ENCODE measurements around the gene RASA4B.
"Not testable (repeated sequence)": the region's sequence is repeated elsewhere in the genome, so short reads cannot be mapped to it uniquely, and the experiment has no call there.

RASA4B gene

DNA sequence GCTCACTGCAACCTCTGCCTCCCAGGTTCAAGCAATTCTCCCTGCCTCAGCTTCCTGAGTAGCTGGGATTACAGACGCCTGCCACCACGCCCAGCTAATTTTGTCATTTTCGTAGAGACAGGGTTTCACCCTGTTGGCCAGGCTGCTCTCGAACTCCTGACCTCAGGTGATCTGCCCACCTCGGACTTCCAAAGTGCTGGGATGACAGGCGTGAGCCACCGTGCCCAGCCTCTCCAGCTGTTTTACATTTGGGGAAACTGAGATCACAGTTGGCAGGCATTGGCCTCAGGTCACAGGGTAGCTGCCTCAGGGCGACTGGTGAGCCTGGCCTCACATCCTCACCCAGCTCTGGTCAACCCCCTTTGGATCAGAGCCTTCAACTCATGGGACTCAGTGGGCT is 7.0 kb downstream of the RASA4B start:
- not testable (repeated sequence) for DNase-seq

DNA sequence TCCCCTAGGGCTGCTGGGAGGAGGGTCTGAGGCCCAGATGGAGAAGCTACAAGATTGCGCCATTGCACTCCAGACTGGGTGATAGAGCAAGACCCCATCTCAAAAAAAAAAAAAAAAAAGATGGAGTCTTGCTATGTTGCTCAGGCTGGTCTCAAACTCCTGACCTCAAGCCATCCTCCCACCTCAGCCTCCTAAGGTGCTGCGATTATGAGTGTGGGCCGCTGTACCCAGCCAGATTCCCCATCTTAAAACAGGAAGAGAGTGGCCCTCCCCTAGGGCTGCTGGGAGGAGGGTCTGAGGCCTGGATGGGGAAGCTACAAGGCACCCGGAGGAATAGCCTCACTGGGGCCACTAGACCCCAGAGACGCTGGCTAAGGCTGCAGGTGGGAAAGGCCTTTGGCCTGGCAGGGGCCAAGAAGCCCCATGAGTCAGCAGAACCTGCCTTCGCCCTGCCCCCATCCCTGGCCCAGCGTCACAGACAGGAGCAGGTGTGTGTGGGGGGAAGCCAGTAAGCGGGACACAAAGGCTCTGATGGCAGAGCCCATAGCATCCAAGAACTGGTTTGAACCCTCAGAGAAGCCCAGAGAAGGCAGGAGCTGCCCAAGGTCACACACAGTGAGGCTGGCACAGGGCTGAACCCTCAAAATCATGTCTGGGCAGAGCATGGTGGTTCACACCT is 10.0 kb downstream of the RASA4B start:
- DNase-seq: not testable (repeated sequence)

DNA sequence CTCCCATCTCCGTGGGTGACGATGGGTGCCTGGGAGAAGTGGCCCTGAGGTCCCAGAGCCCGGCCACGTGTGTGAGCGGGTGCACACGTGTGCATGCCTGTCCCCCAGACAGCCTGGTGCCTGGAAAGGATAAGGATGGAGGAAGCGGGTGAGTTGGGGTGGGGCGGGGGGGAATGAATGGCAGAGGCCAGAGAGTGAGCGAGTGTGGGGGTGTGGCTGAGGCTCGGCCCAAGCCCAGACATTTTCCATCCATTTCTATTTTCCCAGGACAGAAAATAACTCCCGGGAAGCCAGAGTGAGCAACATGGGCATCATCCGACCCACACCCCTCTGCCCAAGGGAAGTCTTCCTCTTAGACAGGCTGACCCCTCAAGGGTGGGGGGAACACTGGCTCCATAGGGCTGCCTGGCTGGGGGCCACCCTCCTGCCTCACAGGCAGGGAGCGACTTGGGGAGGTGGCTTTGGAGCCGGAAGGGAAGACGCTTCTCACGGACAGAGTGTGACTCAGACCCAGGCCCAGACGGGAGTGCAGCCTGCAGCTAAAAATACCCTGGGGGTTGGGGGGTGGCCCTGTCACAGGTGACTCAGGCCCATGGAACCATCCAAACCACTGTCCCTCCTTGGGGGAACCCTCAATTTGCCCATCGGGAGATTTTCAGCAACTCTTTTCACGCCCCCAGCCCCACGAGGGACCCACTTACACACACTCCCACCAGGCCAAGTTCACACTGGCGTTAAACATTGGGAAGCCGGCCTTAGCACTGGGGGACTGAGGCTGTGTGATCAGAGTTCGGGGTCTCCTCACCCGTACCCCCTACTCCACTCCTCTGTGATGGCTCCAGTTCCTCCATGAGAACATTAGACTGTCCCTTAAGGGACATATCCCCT is 12.0 kb downstream of the RASA4B start:
- DNase-seq: not testable (repeated sequence)

DNA sequence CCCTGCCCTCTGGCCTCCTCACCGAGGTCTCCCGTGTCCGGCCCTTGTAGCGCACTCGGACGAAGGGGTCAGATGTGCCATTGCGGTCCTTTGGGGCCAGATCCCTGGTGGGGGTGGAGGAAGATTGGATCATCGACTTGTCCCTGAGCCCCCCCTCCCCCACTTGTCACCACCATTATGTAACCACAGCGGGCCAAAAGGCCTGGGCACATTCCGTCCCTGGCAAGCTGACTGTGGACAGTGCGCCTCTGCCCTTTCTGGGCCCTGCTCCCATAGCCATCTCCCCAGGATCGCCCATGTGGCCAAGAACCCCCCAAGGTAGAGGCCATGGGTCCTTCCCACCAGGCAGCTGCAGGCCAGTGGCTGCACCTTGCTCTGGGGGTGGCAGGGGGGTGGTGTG is 14.4 kb downstream of the RASA4B start:
- not testable (repeated sequence) for DNase-seq

DNA sequence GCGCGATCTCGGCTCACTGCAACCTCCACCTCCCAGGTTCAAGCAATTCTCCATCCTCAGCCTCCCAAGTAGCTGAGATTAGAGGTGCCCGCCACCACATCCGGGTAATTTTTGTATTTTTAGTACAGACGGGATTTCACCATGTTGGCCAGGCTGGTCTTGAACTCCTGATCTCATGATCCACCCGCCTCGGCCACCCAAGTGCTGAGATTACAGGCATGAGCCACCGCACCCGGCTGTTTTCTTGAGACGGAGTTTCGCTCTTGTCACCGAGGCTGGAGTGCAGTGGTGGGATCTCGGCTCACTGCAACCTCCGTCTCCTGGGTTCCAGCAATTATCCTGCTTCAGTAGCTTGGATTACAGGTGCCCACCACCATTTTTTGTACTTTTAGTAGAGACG is 19.3 kb downstream of the RASA4B start:
- not testable (repeated sequence) for DNase-seq

- not testable (repeated sequence) for DNase-seq
These were observed 20.3 kb downstream of the RASA4B start for GRCh38 chr7:102497308-102497707.

GRCh38 chr7:102496861-102497260 is 20.7 kb downstream of the RASA4B start:
- not testable (repeated sequence) for DNase-seq

- not testable (repeated sequence) for DNase-seq
These were observed 23.0 kb downstream of the RASA4B start for GRCh38 chr7:102494473-102495149.

GRCh38 chr7:102494026-102494425 is 23.6 kb downstream of the RASA4B start:
- not testable (repeated sequence) for DNase-seq

DNA sequence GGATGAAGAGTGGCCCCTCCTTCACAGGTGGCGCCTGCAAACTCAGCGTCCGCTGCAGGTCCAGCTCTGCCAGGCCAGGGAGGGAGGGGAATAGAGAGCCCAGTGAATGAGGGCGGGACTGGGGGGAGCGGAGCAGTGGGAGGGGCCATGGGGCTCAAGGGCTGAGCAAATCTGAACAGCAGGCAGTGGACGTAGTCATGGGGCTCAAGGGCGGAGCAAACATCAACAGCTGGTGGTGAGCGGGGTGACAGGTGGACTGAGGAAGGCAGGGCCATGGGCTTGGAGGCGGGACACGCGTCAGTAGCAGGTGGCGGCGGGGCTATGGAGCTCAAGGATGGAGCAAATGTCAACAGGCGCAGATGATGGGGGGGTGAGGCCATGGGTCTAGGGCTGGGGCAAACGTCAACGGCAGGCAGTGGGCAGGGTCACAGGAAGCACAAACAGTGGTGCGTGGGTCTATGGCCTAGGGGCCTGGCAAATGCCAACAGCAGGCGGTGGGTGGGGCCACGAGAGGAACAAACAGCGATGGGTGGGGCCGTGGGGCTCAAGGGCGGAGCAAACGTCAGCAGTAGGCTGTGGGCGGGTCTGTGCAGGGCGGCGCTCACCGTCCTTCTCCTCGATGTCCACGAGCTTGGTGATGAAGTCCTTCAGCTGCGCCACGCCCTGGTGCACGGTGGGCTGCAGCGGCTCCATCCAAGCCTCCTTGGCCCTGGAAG is 24.2 kb downstream of the RASA4B start:
- not testable (repeated sequence) for DNase-seq

DNA sequence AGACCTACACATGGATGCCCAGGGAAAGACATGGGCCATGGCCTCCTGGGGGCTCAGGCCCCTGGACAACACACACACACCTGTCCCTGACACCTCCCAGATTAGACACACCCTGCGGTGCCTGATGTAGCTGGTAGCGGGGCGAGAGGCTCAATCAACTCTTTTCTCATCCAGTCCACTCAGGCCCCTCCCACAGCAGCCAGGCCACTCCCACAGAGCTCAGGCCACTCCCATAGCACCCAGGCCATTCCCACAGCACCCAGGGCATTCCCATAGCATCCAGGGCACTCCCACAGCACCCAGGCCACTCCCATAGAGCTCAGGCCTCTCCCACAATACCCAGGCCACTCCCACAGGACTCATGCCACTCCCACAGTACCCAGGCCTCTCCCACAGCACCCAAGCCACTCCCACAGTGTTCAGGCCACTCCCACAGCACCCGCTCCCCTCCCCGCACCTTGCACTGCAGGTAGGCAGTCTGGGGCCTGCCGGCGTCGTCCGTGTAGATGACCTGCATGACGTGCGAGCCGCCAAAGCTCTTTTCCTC is 27.0 kb downstream of the RASA4B start:
- DNase-seq: not testable (repeated sequence)

GRCh38 chr7:102484317-102484716 is 33.3 kb downstream of the RASA4B start:
- DNase-seq: not testable (repeated sequence)

GRCh38 chr7:102481962-102482361 is 35.6 kb downstream of the RASA4B start:
- not testable (repeated sequence) for DNase-seq

DNA sequence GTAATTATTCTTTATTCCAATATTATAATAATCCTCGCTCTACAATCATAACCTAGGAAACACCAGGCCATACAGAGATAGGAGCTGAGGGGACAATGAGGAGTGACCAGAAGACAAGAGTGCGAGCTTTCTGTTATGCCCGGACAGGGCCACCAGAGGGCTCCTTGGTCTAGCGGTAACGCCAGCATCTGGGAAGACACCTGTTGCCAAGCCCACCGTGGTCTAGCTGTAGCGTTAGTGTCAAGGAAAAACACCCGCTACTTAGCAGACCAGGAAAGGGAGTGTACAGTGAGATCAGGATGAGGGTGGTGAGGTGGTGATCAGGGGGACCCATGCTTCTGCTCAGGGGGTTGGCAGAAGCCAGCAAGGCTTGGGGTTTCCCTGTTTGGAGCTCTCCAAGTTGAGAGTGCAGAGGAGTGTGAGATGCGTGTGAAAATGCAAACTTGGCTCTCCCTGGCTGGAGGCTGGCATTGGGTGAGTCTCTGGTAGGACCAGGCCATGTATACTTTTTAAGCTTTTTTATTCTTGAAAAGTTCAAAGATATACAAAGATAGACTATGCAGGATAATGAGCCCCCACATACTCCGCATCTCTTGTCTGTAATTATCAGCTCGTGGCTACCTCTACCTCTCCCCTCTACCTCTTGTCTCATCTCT is 37.5 kb downstream of the RASA4B start:
- DNase-seq: not testable (repeated sequence)

- DNase-seq: not testable (repeated sequence)
These were observed 38.4 kb downstream of the RASA4B start for GRCh38 chr7:102479209-102479584.

DNA sequence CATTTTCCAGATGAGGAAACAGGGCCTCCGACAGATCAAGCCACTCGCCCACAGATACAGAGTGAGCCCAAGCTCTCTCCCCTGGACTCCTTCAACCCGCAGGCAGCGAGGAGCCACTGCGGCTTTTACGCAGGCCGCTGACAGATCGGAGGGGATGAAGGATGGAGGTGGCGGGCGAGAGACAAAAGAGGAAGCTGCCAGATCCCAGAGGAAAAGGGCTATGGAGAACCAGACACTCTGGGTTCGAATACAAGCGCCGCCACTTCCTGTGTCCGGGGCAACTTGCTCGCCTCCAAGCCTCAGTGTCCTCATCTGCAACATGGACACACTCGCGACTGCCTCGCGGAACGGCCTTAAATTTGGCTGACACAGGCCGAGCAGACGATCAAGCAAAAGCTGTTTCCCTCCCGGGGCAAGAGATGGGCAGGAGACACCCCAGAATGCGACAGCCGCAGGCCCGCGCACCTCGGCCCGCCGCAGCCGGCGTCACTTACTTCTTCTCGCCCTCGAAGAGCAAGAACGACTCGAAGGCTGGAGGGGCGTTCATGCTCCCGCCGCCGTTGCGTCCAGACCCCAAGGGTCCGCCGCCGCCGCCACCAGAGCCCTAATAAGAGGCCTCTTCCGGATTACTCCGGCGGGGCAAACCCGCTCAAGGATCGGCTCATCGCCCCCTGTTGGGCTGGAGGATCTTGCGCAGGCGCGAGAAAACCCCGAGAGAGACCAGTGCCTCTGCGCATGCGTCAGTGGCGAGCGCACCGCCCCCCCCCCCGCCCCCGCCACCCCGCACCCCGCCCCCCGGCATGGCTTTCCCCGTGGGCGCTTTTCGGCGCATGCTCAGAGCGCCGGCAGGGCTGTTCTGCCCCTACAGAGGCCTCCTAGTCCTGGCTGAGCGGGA is 39.0 kb downstream of the RASA4B start, which contains the start of gene POLR2J:
TSS of gene POLR2J (minus strand) at position 609 of the 895 bp plus-strand sequence. CDS start at position 547, 62 bp downstream.
- not testable (repeated sequence) for DNase-seq

DNA sequence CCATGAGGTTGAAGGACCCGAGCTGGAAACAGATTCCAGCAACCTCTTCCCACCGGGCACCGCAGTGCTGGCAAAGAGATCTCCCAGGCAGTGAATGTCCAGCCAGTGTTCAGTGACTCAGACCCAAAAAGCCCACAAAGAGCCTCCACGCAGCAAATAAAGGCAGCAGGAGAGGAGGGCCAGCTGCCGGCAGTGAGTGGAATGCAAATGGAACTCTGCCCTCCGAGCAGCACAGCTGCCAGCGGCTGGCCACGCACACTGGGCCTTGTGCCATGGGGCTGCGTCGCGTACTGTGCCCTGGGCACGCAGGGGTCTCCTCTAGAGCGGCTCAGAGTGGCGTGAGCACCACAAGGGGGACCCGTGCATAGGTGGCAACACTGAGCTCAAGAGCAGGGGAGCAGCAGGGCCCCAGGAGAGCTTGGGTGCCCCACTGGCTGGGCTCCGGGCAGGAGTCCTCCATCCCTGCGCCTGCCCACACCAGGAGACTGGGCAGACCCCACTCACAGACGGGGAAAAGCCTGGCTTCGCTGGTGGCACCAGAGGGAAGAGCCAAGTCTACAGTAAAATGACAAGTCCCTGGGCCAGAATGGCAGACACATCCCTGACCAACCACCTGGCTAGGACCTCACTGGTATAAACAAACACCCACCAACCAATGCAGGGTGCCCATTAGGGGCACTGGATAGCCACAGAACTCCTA is 42.7 kb downstream of the RASA4B start:
- not testable (repeated sequence) for DNase-seq

GRCh38 chr7:102474116-102474515 is 43.5 kb downstream of the RASA4B start:
- DNase-seq: not testable (repeated sequence)

- DNase-seq: no peak
These were observed 44.1 kb downstream of the RASA4B start for GRCh38 chr7:102473271-102473991.
